ENCODE measurements around the gene TNPO3.

The TNPO3 gene

GRCh38 chr7:129054438-129055293 is at the start of gene TNPO3:
Gene TNPO3, minus strand, starts transcription at chr7:129055111. Its CDS starts 341 bp downstream, at chr7:129054770.
- peak within 1 kb of the TSS; percentile 93 for H3K4me3 ChIP-seq (ENCODE audit: insufficient read depth, low read length, poor library complexity, severe bottlenecking)
- 0 out of 2 replicates have a peak, but pooled peaks cover 3% of the 10 kb centered on the region for H4K20me1 ChIP-seq (ENCODE audit: low read depth, low read length)
- no peaks in the 10 kb centered on the region for H3K27me3 ChIP-seq (ENCODE audit: low read length)
- H3K4me2 ChIP-seq (ENCODE audit: low read depth, low read length, poor library complexity, severe bottlenecking), result peak within 1 kb of the TSS; percentile 77
- H3K9me2 ChIP-seq (replicated peaks; ENCODE audit: insufficient read depth, low read length), result no peaks in the 10 kb centered on the region
- peak within 1 kb of the TSS; percentile 91 for H3K27ac ChIP-seq (ENCODE audit: low read depth, low read length)
- H3K9ac ChIP-seq (ENCODE audit: low read length), result peak within 1 kb of the TSS; percentile 90
- H2AFZ ChIP-seq (ENCODE audit: low read depth, low read length, severe bottlenecking), result peak within 1 kb of the TSS; percentile 72
- H3K79me2 ChIP-seq (ENCODE audit: insufficient read depth, low read length), result peaks cover 49% of the 10 kb centered on the region
- TF ChIP-seq EZH2phosphoT487 (conservative IDR thresholded peaks at IDR 0.05; ENCODE audit: low read length), result no peak
- TF ChIP-seq CTCF (IDR thresholded peaks at IDR 0.05; ENCODE audit: insufficient read depth, low read length, poor library complexity, severe bottlenecking), result no peak
- no peaks in the 10 kb centered on the region for H3K9me3 ChIP-seq (ENCODE audit: insufficient read depth, low read length)
- H3F3A ChIP-seq (ENCODE audit: insufficient read depth), result peaks cover 4% of the 10 kb centered on the region; the same call in 1 of the 2 replicates
- no peaks in the 10 kb centered on the region for H3K36me3 ChIP-seq (ENCODE audit: low read length)

- TF ChIP-seq EZH2phosphoT487 (conservative IDR thresholded peaks at IDR 0.05; ENCODE audit: low read length) (no peak), CTCF (IDR thresholded peaks at IDR 0.05; ENCODE audit: insufficient read depth, low read length, poor library complexity, severe bottlenecking) (no peak)
- Histone ChIP-seq H4K20me1 (ENCODE audit: low read depth, low read length) (no peaks in the 10 kb centered on the region), H3K36me3 (ENCODE audit: low read length) (no peaks in the 10 kb centered on the region), H3K27ac (ENCODE audit: low read depth, low read length) (no peak overlapping the region), H3K9ac (ENCODE audit: low read length) (no peak overlapping the region), H2AFZ (ENCODE audit: low read depth, low read length, severe bottlenecking) (no peak overlapping the region), H3K27me3 (ENCODE audit: low read length) (no peaks in the 10 kb centered on the region), H3K9me2 (replicated peaks; ENCODE audit: insufficient read depth, low read length) (no peaks in the 10 kb centered on the region), H3K9me3 (ENCODE audit: insufficient read depth, low read length) (no peaks in the 10 kb centered on the region), H3K4me3 (ENCODE audit: insufficient read depth, low read length, poor library complexity, severe bottlenecking) (no peak overlapping the region), H3K4me2 (ENCODE audit: low read depth, low read length, poor library complexity, severe bottlenecking) (no peak overlapping the region), H3F3A (ENCODE audit: insufficient read depth) (no peaks in the 10 kb centered on the region), H3K79me2 (ENCODE audit: insufficient read depth, low read length) (no peaks in the 10 kb centered on the region)
Measured at GRCh38 chr7:129103561-129104324, 48.8 kb upstream of the TNPO3 start.

GRCh38 chr7:129101746-129102145 is 46.8 kb upstream of the TNPO3 start:
- Histone ChIP-seq H3F3A (ENCODE audit: insufficient read depth) (no peaks in the 10 kb centered on the region), H3K9me2 (replicated peaks; ENCODE audit: insufficient read depth, low read length) (no peaks in the 10 kb centered on the region), H3K79me2 (ENCODE audit: insufficient read depth, low read length) (no peaks in the 10 kb centered on the region), H3K27ac (ENCODE audit: low read depth, low read length) (no peak overlapping the region), H3K4me2 (ENCODE audit: low read depth, low read length, poor library complexity, severe bottlenecking) (no peak overlapping the region), H3K9ac (ENCODE audit: low read length) (no peak overlapping the region), H3K27me3 (ENCODE audit: low read length) (no peaks in the 10 kb centered on the region), H4K20me1 (ENCODE audit: low read depth, low read length) (no peaks in the 10 kb centered on the region), H3K36me3 (ENCODE audit: low read length) (no peaks in the 10 kb centered on the region), H2AFZ (ENCODE audit: low read depth, low read length, severe bottlenecking) (no peak overlapping the region), H3K4me3 (ENCODE audit: insufficient read depth, low read length, poor library complexity, severe bottlenecking) (no peak overlapping the region), H3K9me3 (ENCODE audit: insufficient read depth, low read length) (no peaks in the 10 kb centered on the region)
- TF ChIP-seq CTCF (IDR thresholded peaks at IDR 0.05; ENCODE audit: insufficient read depth, low read length, poor library complexity, severe bottlenecking) (no peak), EZH2phosphoT487 (conservative IDR thresholded peaks at IDR 0.05; ENCODE audit: low read length) (no peak)
